ENCODE results near the gene RDX.
A peak's percentile ranks its signal among the peaks of the same experiment; 100 is the strongest.
"Not testable (repeated sequence)": the region's sequence is repeated elsewhere in the genome, so short reads cannot be mapped to it uniquely, and the experiment has no call there.

RDX gene

GRCh38 chr11:110296226-110297075 is at the start of gene RDX:
TSS of gene RDX (minus strand) at chr11:110296614. CDS start at chr11:110279692, 16,922 bp downstream.
- ATAC-seq, result peak; percentile 52 to 71

- ATAC-seq, result peak; percentile 27 to 39
Observed at GRCh38 chr11:110345743-110346142, 49.3 kb upstream of the RDX start.

DNA sequence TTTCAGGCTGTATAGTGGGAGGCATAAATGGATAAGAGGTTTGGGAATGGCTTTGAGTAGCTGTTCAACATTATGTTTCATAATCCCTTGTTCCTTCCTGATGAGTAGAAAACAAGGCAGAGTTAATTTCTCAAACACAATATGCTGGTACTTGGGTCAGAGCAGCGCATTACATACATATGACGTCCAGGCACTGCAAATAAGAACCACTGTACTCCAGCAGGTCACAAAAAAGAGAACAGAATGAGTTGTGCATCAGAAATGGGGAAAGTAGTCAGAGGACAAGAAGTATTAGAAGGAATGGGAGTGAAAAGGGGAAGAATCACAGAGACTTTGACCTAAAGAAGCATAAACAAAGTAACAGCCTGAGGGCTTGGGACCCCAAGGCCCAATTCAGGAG is 44.0 kb upstream of the RDX start:
- no peak for ATAC-seq

DNA sequence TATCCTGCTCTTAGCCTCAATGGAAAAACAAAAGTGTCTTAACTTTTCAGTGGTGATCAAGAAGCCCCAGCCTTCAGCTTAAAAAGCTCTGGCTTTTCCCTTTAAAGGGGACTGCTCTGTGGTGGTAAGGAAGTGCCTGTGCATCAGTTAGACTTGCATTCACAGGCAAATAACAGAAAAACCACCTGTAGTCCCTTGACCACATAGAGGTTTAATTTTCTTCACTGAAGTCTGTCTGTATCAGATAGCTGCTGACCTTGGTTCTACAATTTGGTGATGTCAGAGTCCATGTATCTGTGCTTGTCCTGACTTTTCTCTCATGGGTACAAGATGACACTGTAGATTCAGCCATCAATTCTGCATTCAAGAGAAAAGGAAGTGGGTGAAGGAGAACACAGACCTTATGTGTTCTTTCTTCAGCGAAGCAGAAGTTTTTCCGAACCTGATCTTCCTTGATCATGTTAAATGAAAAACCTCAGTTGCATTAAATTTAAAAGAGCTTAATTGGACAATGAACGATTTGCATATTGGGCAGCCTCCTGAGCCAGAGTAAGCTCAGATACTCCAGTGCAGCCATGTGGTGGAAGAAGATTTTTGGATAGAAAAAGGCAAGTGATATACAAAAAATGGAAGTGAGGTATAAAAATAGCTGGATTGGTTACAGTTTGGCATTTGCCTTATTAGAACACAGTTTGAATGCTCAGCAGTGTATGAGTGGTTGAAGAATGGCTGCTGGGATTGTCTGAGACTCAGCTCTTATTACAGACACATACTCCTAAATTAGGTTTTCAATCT is 43.2 kb upstream of the RDX start:
- ATAC-seq, result no peak

DNA sequence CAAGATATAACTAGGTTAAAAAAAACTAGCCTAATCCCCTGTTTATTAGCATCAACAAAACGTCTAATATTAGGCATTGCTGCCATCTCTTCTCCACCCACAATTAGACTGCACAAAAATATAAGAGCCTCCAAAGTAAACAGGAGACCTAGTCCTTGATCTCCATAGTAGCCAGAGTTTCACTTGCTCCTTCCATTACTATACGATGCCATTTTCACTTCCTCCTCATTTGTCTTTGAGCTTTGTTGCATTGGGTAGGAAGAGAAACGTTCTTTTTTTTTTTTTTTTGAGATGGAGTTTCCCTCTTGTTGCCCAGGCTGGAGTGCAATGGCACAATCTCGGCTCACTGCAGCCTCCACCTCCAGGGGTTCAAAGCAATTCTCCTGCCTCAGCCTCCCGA is 42.3 kb upstream of the RDX start:
- ATAC-seq, result no peak

- peak; percentile 89 to 93 for ATAC-seq
Observed at GRCh38 chr11:110337570-110338193, 41.3 kb upstream of the RDX start.

DNA sequence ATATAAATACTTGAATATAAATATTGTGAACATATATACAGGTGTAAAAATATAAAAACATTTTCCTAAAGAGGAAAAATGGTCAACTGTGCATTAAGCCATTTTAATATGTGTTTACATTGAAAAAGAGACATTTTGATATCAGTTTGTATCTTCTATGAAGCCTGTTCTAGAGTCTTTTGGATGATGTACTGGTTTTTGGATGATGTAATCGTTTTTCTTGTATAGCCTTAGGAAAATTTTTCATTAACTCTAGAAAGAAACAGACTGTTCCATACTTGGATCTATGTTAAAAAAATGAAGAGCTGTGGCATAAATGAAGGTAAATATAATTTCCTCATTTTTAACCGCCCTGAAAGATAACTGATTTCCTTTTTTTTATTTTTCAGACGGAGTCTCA is 39.6 kb upstream of the RDX start:
- ATAC-seq, result no peak

GRCh38 chr11:110335358-110335757 is 38.9 kb upstream of the RDX start:
- ATAC-seq, result no peak

GRCh38 chr11:110331626-110332025 is 35.2 kb upstream of the RDX start:
- ATAC-seq, result no peak

DNA sequence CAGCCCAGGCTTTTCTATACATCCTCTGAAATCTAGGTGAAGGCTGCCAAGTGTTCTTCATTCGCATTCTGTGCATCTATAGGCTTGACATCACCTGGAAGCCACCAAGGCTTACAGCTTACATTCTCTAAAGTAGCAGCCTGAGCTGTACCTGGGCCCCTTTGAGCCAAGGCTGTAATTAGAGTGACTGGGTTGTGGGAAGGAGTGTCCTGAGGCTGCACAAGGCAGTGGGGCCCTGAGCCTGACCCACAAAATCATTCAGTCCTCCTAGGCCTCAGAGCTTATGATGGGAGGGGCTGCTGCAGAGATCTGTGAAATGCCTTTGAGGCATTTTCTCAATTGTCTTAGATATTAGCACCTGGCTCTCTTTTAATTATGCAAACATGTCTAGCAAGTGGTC is 33.0 kb upstream of the RDX start:
- no peak for ATAC-seq

GRCh38 chr11:110327508-110327907 is 31.1 kb upstream of the RDX start:
- ATAC-seq, result no peak

DNA sequence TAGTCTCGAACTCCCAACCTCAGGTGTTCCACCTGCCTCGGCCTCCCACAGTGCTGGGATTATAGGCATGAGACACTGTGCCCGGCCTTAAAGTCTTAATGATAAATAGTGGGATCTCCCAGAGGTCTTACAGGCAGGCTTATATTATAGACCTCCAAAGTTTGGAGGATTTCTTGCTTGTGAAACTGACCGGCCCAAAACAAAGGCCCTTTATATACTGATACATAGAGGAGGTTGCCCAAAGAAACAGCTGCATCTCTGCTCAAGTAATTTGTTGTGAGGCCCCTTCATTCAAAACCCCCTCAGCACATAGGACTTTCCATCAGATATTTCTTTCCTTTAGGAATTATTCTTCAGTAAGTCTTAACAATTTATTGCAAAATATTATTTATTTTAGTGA is 27.4 kb upstream of the RDX start:
- ATAC-seq, result no peak

GRCh38 chr11:110319501-110319900 is 23.1 kb upstream of the RDX start:
- ATAC-seq, result no peak

- ATAC-seq, result no peak
Observed at GRCh38 chr11:110318638-110319404, 22.4 kb upstream of the RDX start.

DNA sequence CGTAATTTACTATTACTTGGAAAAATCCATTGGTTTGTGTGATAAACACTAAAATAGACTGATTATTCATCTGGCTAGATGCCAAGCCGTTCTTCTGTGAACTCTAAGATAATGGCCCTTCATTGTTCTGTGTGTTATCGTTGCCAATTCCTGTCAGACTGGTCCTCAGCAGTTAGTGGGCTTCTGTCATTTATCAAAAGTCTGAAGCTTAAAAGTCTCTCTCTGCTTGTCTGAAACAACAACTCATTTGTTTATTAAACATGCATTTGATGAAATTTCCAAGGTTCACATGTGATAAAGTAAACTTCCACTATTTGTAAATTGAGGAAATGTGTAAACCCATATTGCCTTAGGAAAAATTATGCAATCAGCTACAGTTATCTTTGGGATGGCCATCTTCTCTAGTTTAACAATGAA is 21.1 kb upstream of the RDX start:
- no peak for ATAC-seq

GRCh38 chr11:110314366-110315095 is 18.1 kb upstream of the RDX start:
- ATAC-seq, result no peak

DNA sequence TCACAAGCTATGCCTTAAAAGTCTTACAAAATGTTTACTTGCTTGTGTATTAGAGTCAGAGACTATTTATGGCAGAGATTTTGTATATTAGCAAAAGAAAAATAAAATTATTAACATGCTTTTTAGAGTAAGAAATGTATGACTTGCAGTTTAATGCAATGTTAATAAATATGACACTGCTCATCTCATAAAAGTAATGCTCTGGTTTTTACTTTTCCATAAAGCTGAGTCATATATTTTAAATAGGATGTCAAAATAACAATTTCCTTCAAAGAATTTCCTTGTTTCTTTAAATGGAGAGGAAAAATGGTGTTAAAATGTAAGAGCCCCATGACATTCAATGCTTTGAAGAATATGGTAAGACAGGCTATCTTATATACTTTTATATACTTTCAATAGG is 16.3 kb upstream of the RDX start:
- no peak for ATAC-seq

- peak; percentile 84 to 87 for ATAC-seq
Observed at GRCh38 chr11:110311783-110312579, 15.6 kb upstream of the RDX start.

GRCh38 chr11:110308071-110308470 is 11.7 kb upstream of the RDX start:
- ATAC-seq, result no peak

DNA sequence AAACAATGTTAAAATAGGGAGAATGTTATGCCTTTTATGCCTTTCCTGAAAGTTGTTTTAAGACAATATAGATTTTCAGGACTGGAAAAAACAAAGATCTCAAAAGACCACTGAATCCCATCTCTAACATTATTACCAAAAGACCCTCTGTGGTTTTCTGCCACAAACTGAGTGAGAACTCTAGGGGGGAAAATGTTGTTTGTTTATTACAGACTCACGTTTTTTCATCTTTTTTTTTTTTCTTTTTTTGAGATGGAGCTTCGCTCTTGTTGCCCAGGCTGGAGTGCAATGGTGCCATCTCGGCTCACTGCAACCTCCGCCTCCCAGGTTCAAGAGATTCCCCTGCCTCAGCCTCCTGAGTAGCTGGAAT is 9.6 kb upstream of the RDX start:
- ATAC-seq, result not testable (repeated sequence)
